SK-N-SH treated with all-trans-retinoic acid at 6 μM for 48 hours (cell line): ENCODE measurements around the gene MARCHF10.
A peak's percentile ranks its signal among the peaks of the same experiment; 100 is the strongest.

Experiments used
- ISL1 ChIP-seq: fragments of 250-450 bp; sonication (Bioruptor Pico); IDR thresholded peaks from 2 replicates; pipeline ENCODE4 v2.1.2; 2022; ENCODE audit warnings: mild to moderate bottlenecking, moderate library complexity
- ZFP3 ChIP-seq: fragments of 250-450 bp; sonication (Bioruptor Pico); IDR thresholded peaks from 2 replicates; pipeline ENCODE4 v1.5.0; 2020; ENCODE audit warnings: mild to moderate bottlenecking, moderate library complexity

Gene MARCHF10

DNA sequence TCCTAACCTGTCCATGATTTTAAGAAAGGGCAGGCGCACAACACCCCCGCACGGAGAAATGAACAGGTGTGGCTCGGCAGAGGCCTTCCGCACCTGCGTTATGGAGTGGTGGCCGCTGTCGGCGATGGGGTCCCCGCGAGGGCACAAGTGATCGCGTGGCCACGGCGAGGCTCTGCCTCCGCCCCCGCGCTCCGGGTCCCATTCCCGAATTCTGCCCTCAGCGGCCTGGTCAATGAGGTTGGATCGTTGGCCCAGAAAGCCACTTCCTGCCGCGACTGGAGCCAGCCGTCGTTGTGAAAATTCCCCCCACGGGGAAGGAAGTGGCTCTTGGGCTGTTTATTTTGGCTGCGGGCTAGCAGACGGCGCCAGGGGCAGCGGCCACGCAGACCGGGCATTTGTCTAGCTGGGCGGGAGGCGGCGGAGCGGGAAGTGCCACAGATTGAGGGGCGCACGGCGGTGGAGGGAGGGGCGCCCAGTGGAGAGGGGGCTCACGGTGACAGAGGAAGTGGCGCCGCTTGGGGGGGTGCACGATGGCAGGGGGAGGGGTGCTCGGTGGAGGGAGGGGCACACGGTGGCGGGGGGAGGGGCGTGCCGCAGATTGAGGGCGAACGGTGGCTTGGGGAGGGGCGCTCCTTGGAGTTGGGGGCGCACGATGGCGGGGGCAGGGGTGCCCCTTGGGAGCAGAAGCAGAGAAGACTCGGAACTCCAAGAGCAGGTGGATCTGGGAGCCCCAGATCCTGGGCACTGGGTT is 155.7 kb downstream of the MARCHF10 start (continued):
- TF ChIP-seq ZFP3 (CRISPR knock-in tag): peak; percentile 66; the same call in 1 of the 2 replicates
- TF ChIP-seq ISL1 (CRISPR knock-in tag): no peak
